ENCODE measurements around the gene MT1G. TPM values are rescaled to one million over a fixed set of nuclear protein-coding genes. Genes with fewer than 3 reads are reported as not detected.
A peak's percentile ranks its signal among the peaks of the same experiment; 100 is the strongest.

MT1G gene
- total RNA-seq (2011; cell fraction: chromatin; rRNA removed; ENCODE audit: low replicate concordance) = 0.81 TPM in 1 of 2 replicates, not detected in the other
- total RNA-seq (2011; cell fraction: nucleolus; rRNA removed) = 1.3 TPM in 1 of 2 replicates, not detected in the other
- 1.0 and 2.1 TPM in 2 replicates for total RNA-seq (2011; cell fraction: nucleoplasm; rRNA removed)
- total RNA-seq (2014; rRNA removed) = not detected in 2 replicates
- total RNA-seq (2014; rRNA removed; fragmentation: Illumina TruSeq; extraction: Trizol) = not detected in 2 replicates
- 0.69 TPM in 1 of 2 replicates, not detected in the other for total RNA-seq (2015; rRNA removed; fragmentation: Illumina TruSeq; extraction: Trizol)
- total RNA-seq (2021) = 0.89 and 1.7 TPM in 2 replicates
- 1.4 and 8.8 TPM in 2 replicates for polyA plus RNA-seq (2011; rRNA removed)
- 14.6 and 27.0 TPM in 2 replicates for polyA plus RNA-seq (2011; cell fraction: cytosol; rRNA removed)
- polyA plus RNA-seq (2011; cell fraction: nucleus; rRNA removed) = 1.8 and 6.0 TPM in 2 replicates
- polyA plus RNA-seq (2012) = 1.3 and 6.1 TPM in 2 replicates
- not detected in 2 replicates for polyA plus RNA-seq (2014; fragmentation: Illumina TruSeq; extraction: Trizol)
- polyA plus RNA-seq (2014; fragmentation: Nextera tagmentation; extraction: Ambion mirVana) = under 1 TPM; 0.28 TPM
- polyA plus RNA-seq (2014; rRNA removed) = 2.8 TPM in 1 of 2 replicates, not detected in the other
- 0.84 and 2.2 TPM in 2 replicates for polyA minus RNA-seq (2011; rRNA and poly(A)+ RNA removed)
- polyA minus RNA-seq (2011; cell fraction: cytosol; rRNA and poly(A)+ RNA removed) = not detected in 2 replicates
- not detected in 2 replicates for polyA minus RNA-seq (2011; cell fraction: nucleus; rRNA and poly(A)+ RNA removed)
- not detected for Bru-seq, nascent RNA
- not detected for BruChase-seq, experiment 1, labeled RNA remaining after a 2-hour chase
- BruChase-seq, experiment 2, labeled RNA remaining after a 6-hour chase = percentile 24 among the genes with signal in this experiment
- long read RNA-seq, experiment 1 = 0 reads
- long read RNA-seq, experiment 2, partial matches to known transcripts = 0 of 1 reads
- long read RNA-seq, experiment 2, other reads (novel, unspliced or antisense) = 0 of 1 reads
- long read RNA-seq, experiment 3 = 0 reads

- Histone ChIP-seq H3K9ac (ENCODE audit: insufficient read depth in 1 of 2, low read depth in 2 of 2, low read length in 2 of 2) (no peak within 1 kb of the TSS), H3K9me1 (ENCODE audit: control insufficient read depth, insufficient read depth, low read length) (no peaks in the 10 kb centered on the region), H3K4me3 (no peak within 1 kb of the TSS), H4K20me1 (replicated peaks; ENCODE audit: control insufficient read depth, insufficient read depth, low read length) (peaks cover 11% of the 10 kb centered on the region; the same call in 1 of the 2 replicates), H3K4me2 (ENCODE audit: insufficient read depth, low read length) (no peak within 1 kb of the TSS), H3K27ac (ENCODE audit: extremely low read depth, low read depth, low read length) (no peak within 1 kb of the TSS), H3K9me3 (replicated peaks; ENCODE audit: control insufficient read depth, insufficient read depth, low read depth, low read length) (no peaks in the 10 kb centered on the region), H3K4me1 (replicated peaks in 1 of 2; ENCODE audit: control insufficient read depth in 2 of 2, insufficient read depth in 2 of 2, low read length in 2 of 2) (peaks cover 0 to 9% of the 10 kb centered on the region in 2 experiments; a peak in 1 of 5 replicates), H3K27me3 (ENCODE audit: control insufficient read depth in 2 of 2, insufficient read depth in 2 of 2, low read length in 2 of 2) (peaks cover 50 to 57% of the 10 kb centered on the region in 2 experiments), H2AFZ (ENCODE audit: low read depth, low read length) (no peak within 1 kb of the TSS), H3K79me2 (ENCODE audit: control insufficient read depth, insufficient read depth, low read length) (no peaks in the 10 kb centered on the region), H3K36me3 (ENCODE audit: control insufficient read depth, insufficient read depth, low read length) (no peaks in the 10 kb centered on the region)
- DNase-seq (ENCODE audit: extremely low read depth in 1 of 4, low spot score in 3 of 4) (peak in 1 of 4 experiments; percentile 32), ATAC-seq (peak; percentile 67; the same call in 2 of the 3 replicates), FAIRE-seq (no peak)
- BruUV-seq (replicated peaks) = no TSS peak
- intact Hi-C loops (cut with micrococcal nuclease) (no loop called here), in situ Hi-C loops (cut with MboI) (no loop called here)
- ChIA-PET CTCF (ENCODE audit: low intra/inter-chr PET ratio) (no interaction called here), POLR2A (interaction anchor here (0.9 kb wide), 1 partner anchor 19 kb away, joined by 4 read pairs; no protein-coding TSS in a partner anchor)
- TF ChIP-seq ILK (tag; IDR thresholded peaks at IDR 0.05; ENCODE audit: borderline replicate concordance, low read depth) (no peak), PHF8 (IDR thresholded peaks at IDR 0.05; ENCODE audit: borderline replicate concordance, low read length) (no peak), NRF1 (conservative IDR thresholded peaks at IDR 0.05 in 1 of 2, IDR thresholded peaks at IDR 0.05 in 1 of 2) (peak; percentile 21 to 32; a peak in 2 of 4 replicates)
- WGBS (ENCODE audit: insufficient coverage, low coverage, missing lambda C conversion rate) = 2% methylated on average over 32 of the region's 46 CpGs
Observed at GRCh38 chr16:56667581-56668571, at the start of gene MT1G. MT1G (minus strand) TSS chr16:56668065; CDS start chr16:56667993, 72 bp downstream.

Measured in K562 (cell line).